Esophagus muscularis mucosa (tissue), 3 donors: Measurements from ENCODE around the gene CRYBG1.

Source experiments
- CTCF ChIP-seq, 3 experiments: fragments of 200-600 bp in 2 of 3; fragments of 450-650 bp in 1 of 3; sonication (generic) in 2 of 3; IDR thresholded peaks; one replicate each; pipeline ENCODE4 v1.5.1; 2017 to 2019; ENCODE audit warnings: antibody characterized with exemption in 3 of 3, mild to moderate bottlenecking in 2 of 3, moderate library complexity in 1 of 3
- POLR2AphosphoS5 ChIP-seq, 2 donors: sonication (generic); formaldehyde crosslinking; IDR thresholded peaks; one replicate each; pipeline ENCODE4 v1.6.1; 2017; ENCODE audit warnings: antibody characterized with exemption in 2 of 2

- no peak for TF ChIP-seq CTCF (IDR thresholded peaks at IDR 0.05)
- TF ChIP-seq POLR2AphosphoS5 (IDR thresholded peaks at IDR 0.05) = no peak
These were observed 78.9 kb downstream of the CRYBG1 start for GRCh38 chr6:106439459-106439858.
